IMR-90 (cell line): ENCODE data around the gene FAM174B.

ENCODE experiments used
- POLR2A ChIP-seq: IDR thresholded peaks from 2 replicates; pipeline ENCODE4 v1.6.1; 2012; ENCODE audit warnings: mild to moderate bottlenecking, low read depth, low read length
- TF ChIP-seq, protein P1 (sequence below): conservative IDR thresholded peaks from 2 replicates; pipeline ENCODE4 v1.5.1; 2012; ENCODE audit warnings: mild to moderate bottlenecking, low read depth, low read length, improper control_type of control experiment

DNA sequence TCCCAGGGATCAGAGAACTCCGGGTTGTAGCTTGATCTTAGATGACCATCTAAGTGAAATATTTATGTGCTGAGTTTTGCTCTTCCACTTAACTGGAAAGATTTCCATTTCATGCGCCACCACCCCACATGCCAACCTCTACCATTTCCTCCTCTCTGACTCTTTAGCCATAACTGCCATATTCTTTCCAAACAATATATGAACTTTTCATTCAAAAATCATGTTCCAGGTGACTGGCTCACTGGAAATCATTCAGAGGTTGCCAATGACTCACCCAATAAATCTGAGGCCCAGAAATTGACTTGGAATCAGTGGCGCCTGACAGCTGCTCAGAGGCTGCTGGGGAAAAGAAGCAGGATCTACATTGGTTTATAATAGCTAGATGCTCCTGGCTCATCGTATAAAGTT lies 31.6 kb upstream of the FAM174B start:
- no peak for TF ChIP-seq POLR2A
- TF ChIP-seq, protein P1, sequence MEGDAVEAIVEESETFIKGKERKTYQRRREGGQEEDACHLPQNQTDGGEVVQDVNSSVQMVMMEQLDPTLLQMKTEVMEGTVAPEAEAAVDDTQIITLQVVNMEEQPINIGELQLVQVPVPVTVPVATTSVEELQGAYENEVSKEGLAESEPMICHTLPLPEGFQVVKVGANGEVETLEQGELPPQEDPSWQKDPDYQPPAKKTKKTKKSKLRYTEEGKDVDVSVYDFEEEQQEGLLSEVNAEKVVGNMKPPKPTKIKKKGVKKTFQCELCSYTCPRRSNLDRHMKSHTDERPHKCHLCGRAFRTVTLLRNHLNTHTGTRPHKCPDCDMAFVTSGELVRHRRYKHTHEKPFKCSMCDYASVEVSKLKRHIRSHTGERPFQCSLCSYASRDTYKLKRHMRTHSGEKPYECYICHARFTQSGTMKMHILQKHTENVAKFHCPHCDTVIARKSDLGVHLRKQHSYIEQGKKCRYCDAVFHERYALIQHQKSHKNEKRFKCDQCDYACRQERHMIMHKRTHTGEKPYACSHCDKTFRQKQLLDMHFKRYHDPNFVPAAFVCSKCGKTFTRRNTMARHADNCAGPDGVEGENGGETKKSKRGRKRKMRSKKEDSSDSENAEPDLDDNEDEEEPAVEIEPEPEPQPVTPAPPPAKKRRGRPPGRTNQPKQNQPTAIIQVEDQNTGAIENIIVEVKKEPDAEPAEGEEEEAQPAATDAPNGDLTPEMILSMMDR, result no peak
